Natural killer cell (primary cell): ENCODE results near the gene CADM1. TPM values are rescaled to one million over a fixed set of nuclear protein-coding genes. Genes with fewer than 3 reads are reported as not detected.

Experiments
- ATAC-seq, 3 donors: fragments of 150-1000 bp in 2 of 3; fragments of 200-7000 bp in 1 of 3; cut with Tn5 transposase; 1 replicate in 1 of 3; 2 replicates in 2 of 3; pipeline ENCODE4 v1.10.0; 2021; ENCODE audit warnings: mild to moderate bottlenecking in 2 of 3, moderate library complexity in 2 of 3
- DNase-seq, 2 donors: peaks; one replicate each; pipeline versions ENCODE4 v3.0.0 to v3.0.0-alpha.2; 2013 to 2021; ENCODE audit warnings: mixed read lengths in 1 of 2
- H3K27ac ChIP-seq: one replicate; pipeline ENCODE4 v1.5.1; 2013; ENCODE audit warnings: mild to moderate bottlenecking, low read length
- H3K27me3 ChIP-seq: one replicate; pipeline ENCODE4 v1.6.1; 2013; ENCODE audit warnings: low read length; ENCODE audit not compliant: control insufficient read depth, insufficient read depth
- H3K36me3 ChIP-seq: one replicate; pipeline ENCODE4 v1.6.1; 2013; ENCODE audit warnings: low read length; ENCODE audit not compliant: control insufficient read depth, insufficient read depth
- H3K4me1 ChIP-seq: one replicate; pipeline ENCODE4 v1.6.1; 2013; ENCODE audit warnings: low read length; ENCODE audit not compliant: control insufficient read depth, insufficient read depth
- H3K4me3 ChIP-seq: one replicate; pipeline ENCODE4 v1.5.1; 2013; ENCODE audit warnings: low read length
- H3K9me3 ChIP-seq: one replicate; pipeline ENCODE4 v1.6.1; 2013; ENCODE audit warnings: low read length; ENCODE audit not compliant: control insufficient read depth, insufficient read depth
- H3K27ac Mint-ChIP-seq, 2 donors: one replicate each; pipeline ENCODE4 v1.8.0; 2022; ENCODE audit warnings: mild to moderate bottlenecking in 2 of 2, mixed read lengths in 2 of 2, moderate library complexity in 1 of 2
- H3K27me3 Mint-ChIP-seq, 2 donors: one replicate each; pipeline ENCODE4 v1.8.0; 2022; ENCODE audit warnings: low read depth in 2 of 2, mixed read lengths in 2 of 2
- H3K36me3 Mint-ChIP-seq: one replicate; pipeline ENCODE4 v1.8.0; 2022; ENCODE audit warnings: mixed read lengths
- H3K4me1 Mint-ChIP-seq, 2 donors: one replicate each; pipeline ENCODE4 v1.8.0; 2022; ENCODE audit warnings: mixed read lengths in 2 of 2
- H3K4me3 Mint-ChIP-seq: one replicate; pipeline ENCODE4 v1.8.0; 2022; ENCODE audit warnings: mild to moderate bottlenecking, moderate library complexity, mixed read lengths
- H3K9me3 Mint-ChIP-seq, 2 donors: one replicate each; pipeline ENCODE4 v1.8.0; 2022; ENCODE audit warnings: mixed read lengths in 2 of 2
- whole genome bisulfite sequencing: methylation state at CpG from one replicate; pipeline ENCODE4 v1.1.7; 2013; ENCODE audit warnings: missing lambda C conversion rate; ENCODE audit not compliant: insufficient coverage; 5-methylcytosine and 5-hydroxymethylcytosine counted together
- intact Hi-C: fragments of 100-400 bp; cut with micrococcal nuclease; formaldehyde crosslinking; loops from one replicate; pipeline ENCODE4 v1.14.2; 2022
- total RNA-seq, 4 donors: library from RNA; stranded (reverse); fragments of 120-200 nt in 1 of 4; gene quantifications; one replicate each; pipeline versions ENCODE4 v1.2.3 to v1.2.4, GENCODE V29; 2013 to 2022
- TF ChIP-seq, protein P1 (sequence below): fragments of 200-600 bp; IDR thresholded peaks from one replicate; pipeline ENCODE4 v1.8.0; 2022; ENCODE audit warnings: antibody characterized with exemption

Gene CADM1
- total RNA-seq, 3 donors from 2014 or later (not counting 1 experiment from before 2014, with no cell fraction given), result 3.2 to 4.2 (median 3.9) TPM

- no peak overlapping the region for H3K27ac Mint-ChIP-seq
- DNase-seq, result no peak
Observed at GRCh38 chr11:115428306-115428705, 75.9 kb downstream of the CADM1 start.

DNA sequence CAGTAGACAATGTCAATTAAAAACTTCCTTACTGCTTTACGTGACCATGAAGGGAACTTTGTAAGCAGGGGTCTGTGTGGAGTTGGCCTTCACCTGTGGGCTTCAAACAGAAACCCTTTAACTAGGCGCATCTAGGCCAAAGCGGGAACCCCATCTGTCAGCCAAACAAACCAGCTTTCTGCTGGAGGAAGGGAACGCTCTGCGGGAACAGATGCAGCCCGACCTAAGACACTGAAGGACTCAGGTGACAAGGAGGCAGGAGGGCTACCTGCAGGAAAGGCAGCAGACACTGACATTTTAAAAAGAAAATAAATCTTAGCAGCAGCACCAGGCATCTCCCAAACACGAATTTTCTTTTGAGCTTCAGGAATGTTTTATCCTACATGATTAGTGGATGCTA lies 78.4 kb downstream of the CADM1 start:
- no peak overlapping the region for H3K27ac Mint-ChIP-seq
- no peaks in the 10 kb centered on the region for H3K4me1 Mint-ChIP-seq
- WGBS, result 88% methylated on average over 7 of the region's 7 CpGs
- Histone ChIP-seq H3K4me3 (no peak overlapping the region), H3K27me3 (no peaks in the 10 kb centered on the region), H3K27ac (no peak overlapping the region), H3K4me1 (no peaks in the 10 kb centered on the region), H3K36me3 (no peaks in the 10 kb centered on the region), H3K9me3 (no peaks in the 10 kb centered on the region)
- H3K9me3 Mint-ChIP-seq, result no peaks in the 10 kb centered on the region
- H3K4me3 Mint-ChIP-seq, result no peak overlapping the region
- no peak for DNase-seq
- TF ChIP-seq, protein P1, sequence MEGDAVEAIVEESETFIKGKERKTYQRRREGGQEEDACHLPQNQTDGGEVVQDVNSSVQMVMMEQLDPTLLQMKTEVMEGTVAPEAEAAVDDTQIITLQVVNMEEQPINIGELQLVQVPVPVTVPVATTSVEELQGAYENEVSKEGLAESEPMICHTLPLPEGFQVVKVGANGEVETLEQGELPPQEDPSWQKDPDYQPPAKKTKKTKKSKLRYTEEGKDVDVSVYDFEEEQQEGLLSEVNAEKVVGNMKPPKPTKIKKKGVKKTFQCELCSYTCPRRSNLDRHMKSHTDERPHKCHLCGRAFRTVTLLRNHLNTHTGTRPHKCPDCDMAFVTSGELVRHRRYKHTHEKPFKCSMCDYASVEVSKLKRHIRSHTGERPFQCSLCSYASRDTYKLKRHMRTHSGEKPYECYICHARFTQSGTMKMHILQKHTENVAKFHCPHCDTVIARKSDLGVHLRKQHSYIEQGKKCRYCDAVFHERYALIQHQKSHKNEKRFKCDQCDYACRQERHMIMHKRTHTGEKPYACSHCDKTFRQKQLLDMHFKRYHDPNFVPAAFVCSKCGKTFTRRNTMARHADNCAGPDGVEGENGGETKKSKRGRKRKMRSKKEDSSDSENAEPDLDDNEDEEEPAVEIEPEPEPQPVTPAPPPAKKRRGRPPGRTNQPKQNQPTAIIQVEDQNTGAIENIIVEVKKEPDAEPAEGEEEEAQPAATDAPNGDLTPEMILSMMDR, result no peak
- peaks cover 0 to 2% of the 10 kb centered on the region in 2 donors for H3K27me3 Mint-ChIP-seq
- intact Hi-C loops, result no loop called here
- ATAC-seq, result no peak
- H3K36me3 Mint-ChIP-seq, result no peaks in the 10 kb centered on the region

More at GRCh38 chr11:115428306-115428705, 75.9 kb downstream of the CADM1 start:
- intact Hi-C loops, result no loop called here
- H3K27me3 ChIP-seq, result no peaks in the 10 kb centered on the region
- Mint-ChIP-seq H3K27me3 (peaks cover 0 to 2% of the 10 kb centered on the region in 2 donors), H3K4me3 (no peak overlapping the region), H3K4me1 (no peaks in the 10 kb centered on the region), H3K9me3 (no peaks in the 10 kb centered on the region), H3K36me3 (no peaks in the 10 kb centered on the region)
- H3K27ac ChIP-seq, result no peak overlapping the region
- TF ChIP-seq, protein P1, result no peak
- ATAC-seq, result no peak
- no peak overlapping the region for H3K4me3 ChIP-seq
- no peaks in the 10 kb centered on the region for H3K9me3 ChIP-seq
- H3K36me3 ChIP-seq, result no peaks in the 10 kb centered on the region
- no peaks in the 10 kb centered on the region for H3K4me1 ChIP-seq

DNA sequence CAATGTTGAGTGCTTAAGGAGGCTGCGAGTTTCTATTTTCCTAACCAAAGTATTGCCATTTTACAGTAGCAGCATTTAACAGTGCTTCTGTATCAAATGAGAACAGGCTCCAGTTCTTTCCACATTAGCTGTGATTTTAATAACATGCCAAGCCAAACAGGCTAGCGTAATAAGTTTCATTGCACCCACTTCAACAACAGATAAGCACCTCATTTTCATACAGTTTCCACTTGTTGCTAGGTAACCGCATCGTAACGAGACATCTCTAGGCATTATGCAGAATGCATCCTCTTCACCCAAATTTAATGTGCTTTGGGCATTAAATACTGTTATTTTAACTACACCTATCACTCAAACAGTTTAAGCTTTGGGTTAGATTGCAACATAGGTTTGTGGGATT lies 79.0 kb downstream of the CADM1 start:
- intact Hi-C loops, result no loop called here
- Mint-ChIP-seq H3K36me3 (no peaks in the 10 kb centered on the region), H3K27ac (no peak overlapping the region), H3K4me1 (no peaks in the 10 kb centered on the region), H3K9me3 (no peaks in the 10 kb centered on the region), H3K27me3 (peaks cover 0 to 2% of the 10 kb centered on the region in 2 donors), H3K4me3 (no peak overlapping the region)
- ATAC-seq (no peak), DNase-seq (no peak)
- 92% methylated on average over 5 of the region's 5 CpGs for WGBS
- Histone ChIP-seq H3K36me3 (no peaks in the 10 kb centered on the region), H3K27me3 (no peaks in the 10 kb centered on the region), H3K4me1 (no peaks in the 10 kb centered on the region), H3K9me3 (no peaks in the 10 kb centered on the region), H3K27ac (no peak overlapping the region), H3K4me3 (no peak overlapping the region)
- TF ChIP-seq, protein P1, result no peak

GRCh38 chr11:115423728-115424459 lies 80.3 kb downstream of the CADM1 start:
- WGBS, result 70% methylated on average over 7 of the region's 7 CpGs
- H3K27ac ChIP-seq, result no peak overlapping the region
- Mint-ChIP-seq H3K36me3 (no peaks in the 10 kb centered on the region), H3K4me3 (no peak overlapping the region), H3K4me1 (no peaks in the 10 kb centered on the region), H3K9me3 (no peaks in the 10 kb centered on the region), H3K27me3 (peaks cover 0 to 2% of the 10 kb centered on the region in 2 donors), H3K27ac (no peak overlapping the region)
- H3K9me3 ChIP-seq, result no peaks in the 10 kb centered on the region
- no peaks in the 10 kb centered on the region for H3K27me3 ChIP-seq
- DNase-seq, result no peak
- H3K4me1 ChIP-seq, result no peaks in the 10 kb centered on the region
- H3K36me3 ChIP-seq, result no peaks in the 10 kb centered on the region
- TF ChIP-seq, protein P1, result no peak
- no peak for ATAC-seq
- no peak overlapping the region for H3K4me3 ChIP-seq
- intact Hi-C loops, result no loop called here
